SH-SY5Y (cell line): ENCODE measurements around the gene MAP3K14.

ENCODE experiments used
- GATA2 ChIP-seq: IDR thresholded peaks from 2 replicates; pipeline ENCODE4 v1.6.1; 2011; ENCODE audit warnings: mild to moderate bottlenecking, low read depth, low read length
- GATA3 ChIP-seq: IDR thresholded peaks from 2 replicates; pipeline ENCODE4 v1.6.1; 2011; ENCODE audit warnings: low read depth, mild to moderate bottlenecking, low read length, moderate library complexity

DNA sequence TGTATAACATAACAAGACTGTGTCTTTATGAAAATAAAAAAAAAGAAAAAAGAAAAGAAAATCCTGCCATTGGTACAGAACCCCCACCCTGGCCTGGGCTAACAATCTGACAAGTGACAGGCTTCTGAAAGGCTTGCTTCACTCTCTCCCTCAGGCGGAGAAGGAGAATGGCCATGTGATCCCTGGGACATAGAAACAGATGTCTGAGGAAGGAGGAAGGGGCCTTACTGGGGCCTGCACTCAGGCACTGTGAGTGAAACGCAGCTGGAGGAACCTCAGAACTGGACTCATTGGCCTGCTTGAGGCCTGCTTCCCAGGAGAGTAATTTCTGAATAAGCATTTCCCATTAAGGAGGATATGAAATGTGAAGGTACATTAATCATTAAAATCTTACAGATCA is 17.5 kb downstream of the MAP3K14 start:
- TF ChIP-seq GATA2 = no peak
- no peak for TF ChIP-seq GATA3
